Upper lobe of left lung (tissue), 4 donors: ENCODE measurements around the gene ERMAP.

Experiments used
- EP300 ChIP-seq, 4 donors: sonication (generic); formaldehyde crosslinking; IDR thresholded peaks; one replicate each; pipeline ENCODE4 v1.5.1; 2017; ENCODE audit warnings: antibody characterized with exemption in 4 of 4, control low read depth in 2 of 4
- POLR2A ChIP-seq, 4 donors: fragments of 450-650 bp; IDR thresholded peaks; one replicate each; pipeline ENCODE4 v1.5.1; 2016 to 2017; ENCODE audit warnings: antibody characterized with exemption in 4 of 4, mild to moderate bottlenecking in 2 of 4
- POLR2AphosphoS5 ChIP-seq, 2 donors: sonication (generic); formaldehyde crosslinking; IDR thresholded peaks; one replicate each; pipeline ENCODE4 v1.5.1; 2017; ENCODE audit warnings: antibody characterized with exemption in 2 of 2
- TF ChIP-seq, protein P1 (sequence below), 6 experiments: fragments of 450-650 bp in 4 of 6; fragments of 200-600 bp in 2 of 6; sonication (generic) in 2 of 6; IDR thresholded peaks; one replicate each; pipeline ENCODE4 v1.5.1; 2016 to 2019; ENCODE audit warnings: antibody characterized with exemption in 6 of 6

- TF ChIP-seq, protein P1, sequence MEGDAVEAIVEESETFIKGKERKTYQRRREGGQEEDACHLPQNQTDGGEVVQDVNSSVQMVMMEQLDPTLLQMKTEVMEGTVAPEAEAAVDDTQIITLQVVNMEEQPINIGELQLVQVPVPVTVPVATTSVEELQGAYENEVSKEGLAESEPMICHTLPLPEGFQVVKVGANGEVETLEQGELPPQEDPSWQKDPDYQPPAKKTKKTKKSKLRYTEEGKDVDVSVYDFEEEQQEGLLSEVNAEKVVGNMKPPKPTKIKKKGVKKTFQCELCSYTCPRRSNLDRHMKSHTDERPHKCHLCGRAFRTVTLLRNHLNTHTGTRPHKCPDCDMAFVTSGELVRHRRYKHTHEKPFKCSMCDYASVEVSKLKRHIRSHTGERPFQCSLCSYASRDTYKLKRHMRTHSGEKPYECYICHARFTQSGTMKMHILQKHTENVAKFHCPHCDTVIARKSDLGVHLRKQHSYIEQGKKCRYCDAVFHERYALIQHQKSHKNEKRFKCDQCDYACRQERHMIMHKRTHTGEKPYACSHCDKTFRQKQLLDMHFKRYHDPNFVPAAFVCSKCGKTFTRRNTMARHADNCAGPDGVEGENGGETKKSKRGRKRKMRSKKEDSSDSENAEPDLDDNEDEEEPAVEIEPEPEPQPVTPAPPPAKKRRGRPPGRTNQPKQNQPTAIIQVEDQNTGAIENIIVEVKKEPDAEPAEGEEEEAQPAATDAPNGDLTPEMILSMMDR (IDR thresholded peaks at IDR 0.05) = no peak
- no peak for TF ChIP-seq POLR2A (IDR thresholded peaks at IDR 0.05)
- no peak for TF ChIP-seq POLR2AphosphoS5 (IDR thresholded peaks at IDR 0.05)
- TF ChIP-seq EP300 (IDR thresholded peaks at IDR 0.05) = no peak
Measured at GRCh38 chr1:42853116-42853884, 36.4 kb downstream of the ERMAP start.
